ENCODE measurements around the gene CD244.
"Not testable (repeated sequence)": the region's sequence is repeated elsewhere in the genome, so short reads cannot be mapped to it uniquely, and the experiment has no call there.

The CD244 gene, protein sequence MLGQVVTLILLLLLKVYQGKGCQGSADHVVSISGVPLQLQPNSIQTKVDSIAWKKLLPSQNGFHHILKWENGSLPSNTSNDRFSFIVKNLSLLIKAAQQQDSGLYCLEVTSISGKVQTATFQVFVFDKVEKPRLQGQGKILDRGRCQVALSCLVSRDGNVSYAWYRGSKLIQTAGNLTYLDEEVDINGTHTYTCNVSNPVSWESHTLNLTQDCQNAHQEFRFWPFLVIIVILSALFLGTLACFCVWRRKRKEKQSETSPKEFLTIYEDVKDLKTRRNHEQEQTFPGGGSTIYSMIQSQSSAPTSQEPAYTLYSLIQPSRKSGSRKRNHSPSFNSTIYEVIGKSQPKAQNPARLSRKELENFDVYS

DNA sequence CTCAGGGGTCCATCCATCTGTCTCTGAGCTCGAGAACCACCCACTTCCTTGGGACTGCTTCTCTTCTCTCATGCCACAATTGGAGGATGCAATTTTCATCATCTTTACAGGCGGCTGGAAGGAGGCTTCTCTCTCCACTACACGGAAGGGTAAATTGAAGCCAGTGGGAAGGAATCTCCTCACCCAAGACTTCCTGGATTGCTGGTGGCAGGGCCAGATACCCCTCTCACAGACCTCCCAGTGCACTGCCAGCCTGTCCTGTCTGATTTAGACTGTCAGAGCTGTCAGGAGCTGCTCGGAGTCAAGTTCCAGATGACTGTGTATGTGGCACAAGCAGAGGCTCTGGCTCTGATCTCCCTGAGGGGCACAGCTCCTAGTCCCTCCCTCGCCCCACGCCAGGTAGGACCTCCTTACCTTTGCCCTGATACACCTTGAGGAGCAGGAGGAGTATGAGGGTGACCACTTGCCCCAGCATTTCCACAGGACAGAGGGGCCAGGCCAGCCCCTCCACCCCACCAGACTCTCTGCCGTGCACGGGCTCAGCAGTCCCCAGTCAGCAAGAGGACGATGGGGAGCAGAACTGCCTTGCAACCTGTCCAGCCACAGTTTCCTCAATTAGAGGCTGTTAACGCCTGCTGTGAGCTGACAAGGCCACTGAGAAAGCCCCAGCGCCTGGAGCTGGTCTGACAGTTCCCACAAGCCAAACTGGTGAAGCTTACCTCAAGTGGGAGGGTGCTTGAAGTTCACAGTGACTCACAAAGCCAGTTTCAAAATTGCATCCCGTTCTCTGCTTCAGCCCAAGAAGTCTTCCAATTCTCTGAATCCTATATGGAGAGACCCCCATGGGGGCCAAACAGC lies at the start of gene CD244:
Gene CD244 (minus strand): TSS at position 685 of the 858 bp plus-strand sequence. CDS start 210 bp downstream, at position 475.
- in situ Hi-C loops (cut with HindIII; ENCODE audit: low sequenced_read_pairs), result no loop called here

DNA sequence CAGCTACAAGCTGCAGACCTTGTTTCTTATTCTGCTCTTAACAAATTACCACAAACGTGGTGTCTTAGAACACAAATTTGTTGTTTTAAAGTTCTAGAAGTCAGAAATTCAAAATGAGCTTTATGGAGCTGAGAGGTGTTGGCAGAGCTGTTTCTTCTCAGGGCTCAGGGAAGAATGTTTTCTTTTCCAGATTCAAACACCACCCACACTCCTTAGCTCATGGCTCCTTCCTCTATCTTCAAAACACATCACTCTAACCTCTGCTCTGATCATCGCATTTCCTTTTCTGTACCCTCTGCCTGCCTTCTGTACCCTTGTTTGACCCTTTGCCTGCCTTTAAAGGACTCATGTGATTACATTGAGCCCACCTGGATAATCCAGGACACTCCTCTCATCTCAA lies 49.2 kb upstream of the CD244 start:
- in situ Hi-C loops (cut with HindIII; ENCODE audit: low sequenced_read_pairs), result no loop called here

DNA sequence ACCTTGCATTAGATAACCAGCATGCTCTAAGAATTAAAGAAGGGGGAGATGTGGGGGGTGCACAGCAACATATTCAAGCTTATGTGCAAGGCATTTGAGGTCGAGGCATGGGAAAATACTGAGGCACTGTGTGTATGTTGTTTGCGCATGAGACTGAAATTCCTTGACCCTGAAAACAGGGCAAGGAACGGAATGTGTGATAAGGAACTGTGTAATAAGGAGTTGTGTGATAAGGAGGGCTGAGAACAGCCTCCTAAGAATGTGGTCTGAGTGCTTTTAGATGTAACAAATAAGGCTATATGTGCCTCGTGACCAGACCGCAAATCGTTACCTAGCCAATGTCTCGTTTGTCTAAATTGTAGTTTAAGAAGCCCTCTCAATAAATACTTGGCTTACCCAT lies 48.8 kb upstream of the CD244 start:
- in situ Hi-C loops (cut with HindIII; ENCODE audit: low sequenced_read_pairs), result no loop called here

DNA sequence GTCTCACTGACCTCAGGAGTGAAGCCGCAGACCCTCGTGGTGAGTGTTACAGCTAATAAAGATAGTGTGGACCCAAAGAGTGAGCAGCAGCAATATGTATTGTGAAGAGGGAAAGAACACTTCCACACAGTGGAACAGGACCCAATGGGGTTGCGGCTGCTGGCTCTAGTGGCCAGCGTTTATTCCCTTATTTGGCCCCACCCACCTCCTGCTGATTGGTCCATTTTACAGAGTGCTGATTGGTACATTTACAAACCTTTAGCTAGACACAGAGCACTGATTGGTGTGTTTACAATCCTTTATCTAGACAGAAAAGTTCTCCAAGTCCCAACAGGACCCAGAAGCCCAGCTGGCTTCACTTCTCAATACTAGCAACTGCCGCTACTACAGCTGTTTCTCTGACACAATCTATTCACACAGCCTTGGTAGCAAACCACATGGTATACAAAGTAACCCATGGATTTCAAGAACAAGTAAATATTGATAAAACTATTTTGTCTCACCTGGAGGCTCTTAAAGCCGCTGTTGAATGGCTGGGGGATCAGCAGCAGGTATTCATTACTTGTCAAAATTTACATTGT lies 47.6 kb upstream of the CD244 start:
- in situ Hi-C loops (cut with HindIII; ENCODE audit: low sequenced_read_pairs), result no loop called here

DNA sequence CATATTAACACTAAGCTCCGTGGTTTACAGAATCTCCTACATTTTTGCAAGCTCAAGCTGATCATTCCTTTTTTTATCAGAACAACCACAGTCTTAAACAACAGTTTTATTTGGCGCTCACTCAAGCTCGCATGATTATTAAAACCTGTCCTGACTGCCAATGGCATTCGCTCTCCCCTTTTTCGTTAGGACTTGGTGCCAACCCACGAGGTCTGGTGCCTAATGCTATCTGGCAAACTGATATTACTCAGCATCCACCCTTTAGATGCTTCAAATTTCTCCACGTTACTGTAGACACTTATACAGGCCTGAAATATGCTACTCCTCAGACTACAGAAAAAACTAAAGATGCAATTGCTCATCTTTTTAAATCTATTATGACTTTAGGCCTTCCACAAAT lies 45.3 kb upstream of the CD244 start:
- in situ Hi-C loops (cut with HindIII; ENCODE audit: low sequenced_read_pairs), result no loop called here

DNA sequence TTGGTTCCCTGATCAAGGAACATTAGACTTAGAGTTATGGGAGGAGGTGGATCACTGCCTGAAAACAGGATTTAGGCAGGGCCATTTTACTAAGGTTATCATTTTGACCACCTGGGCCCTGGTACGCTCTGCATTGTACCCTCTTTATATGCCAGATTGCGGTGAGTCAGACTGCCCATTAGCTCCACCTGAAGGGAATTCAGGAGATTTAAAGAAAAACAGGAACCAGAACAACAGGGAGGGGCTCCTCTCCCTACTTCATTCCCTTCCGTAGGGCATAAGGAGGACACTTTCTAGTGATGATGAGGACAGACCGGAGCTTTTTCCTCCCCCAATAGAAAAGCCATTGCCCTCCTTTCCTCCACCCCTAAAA lies 42.9 kb upstream of the CD244 start:
- in situ Hi-C loops (cut with HindIII; ENCODE audit: low sequenced_read_pairs), result no loop called here

DNA sequence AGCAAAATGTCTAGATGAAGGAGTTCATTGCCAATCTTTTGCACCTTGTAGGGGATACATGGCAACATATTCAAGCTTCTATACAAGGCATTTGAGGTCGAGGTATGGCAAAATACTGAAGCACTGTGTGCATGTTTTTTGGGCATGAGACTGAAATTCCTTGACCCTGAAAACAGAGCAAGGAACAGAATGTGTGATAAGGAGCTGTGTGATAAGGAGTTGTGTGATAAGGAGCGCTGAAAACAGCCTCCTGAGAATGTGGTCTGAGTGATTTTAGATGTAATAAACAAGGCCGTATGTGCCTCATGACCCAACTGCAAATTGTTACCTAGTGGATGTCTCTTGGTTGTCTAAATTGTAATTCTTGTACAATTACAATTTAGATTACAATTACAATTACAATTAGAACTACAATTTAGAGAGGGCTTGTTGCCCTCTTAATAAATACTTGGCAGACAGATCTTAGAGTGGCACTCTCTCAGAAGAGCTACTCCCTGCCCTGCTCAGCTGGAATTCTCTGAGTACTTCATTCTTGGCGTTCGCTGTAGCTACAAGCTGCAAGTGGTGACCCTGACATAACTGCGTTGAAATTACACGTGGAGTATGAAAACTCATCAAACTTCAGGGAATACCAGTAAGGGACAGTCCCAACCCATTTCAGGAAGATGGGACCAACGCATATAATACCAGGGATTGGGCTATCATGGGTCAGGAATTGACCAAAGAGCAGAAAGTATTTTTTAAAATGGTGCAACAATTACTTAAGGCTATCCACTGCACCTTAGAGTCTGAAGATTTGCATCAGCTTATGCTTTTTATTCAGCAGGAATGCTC lies 42.3 kb upstream of the CD244 start:
- in situ Hi-C loops (cut with HindIII; ENCODE audit: low sequenced_read_pairs), result no loop called here

DNA sequence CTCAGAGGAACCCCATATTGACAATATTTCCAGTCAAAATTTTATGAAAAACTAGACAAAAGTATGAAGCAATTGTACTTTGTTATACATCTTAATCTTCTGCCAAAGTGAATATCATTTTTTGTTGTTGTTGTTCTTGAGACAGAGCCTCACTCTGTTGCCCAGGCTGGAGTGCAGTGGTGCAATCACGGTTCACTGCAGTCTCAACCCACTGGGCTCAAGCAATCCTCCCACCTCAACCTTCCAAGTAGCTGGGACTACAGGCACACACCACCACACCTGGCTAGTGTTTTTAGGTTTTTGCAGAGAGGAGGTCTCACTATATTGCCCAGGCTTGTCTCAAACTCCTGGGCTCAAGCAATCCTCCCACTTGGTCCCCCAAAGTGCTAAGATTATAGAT lies 39.6 kb upstream of the CD244 start:
- in situ Hi-C loops (cut with HindIII; ENCODE audit: low sequenced_read_pairs), result not testable (repeated sequence)

DNA sequence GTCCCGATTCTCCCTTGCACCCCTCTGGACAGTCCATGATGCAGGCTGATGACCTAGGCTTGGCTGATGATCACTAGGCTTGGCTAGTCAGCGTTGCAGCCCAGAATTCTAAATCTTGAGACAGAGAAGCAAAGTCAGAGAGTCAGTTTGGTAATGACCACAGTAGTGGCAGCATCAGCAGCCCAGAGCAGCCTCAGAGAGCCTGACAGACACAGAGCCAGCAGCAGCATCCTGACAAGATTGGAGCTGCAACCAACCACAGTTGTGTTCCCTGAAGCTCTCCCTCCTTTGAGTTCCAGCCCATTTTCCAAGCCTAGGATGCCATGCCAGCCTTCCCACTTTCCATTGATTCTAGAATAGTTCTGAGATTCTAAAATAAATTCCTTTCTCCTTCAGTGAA lies 39.1 kb upstream of the CD244 start:
- in situ Hi-C loops (cut with HindIII; ENCODE audit: low sequenced_read_pairs), result no loop called here

DNA sequence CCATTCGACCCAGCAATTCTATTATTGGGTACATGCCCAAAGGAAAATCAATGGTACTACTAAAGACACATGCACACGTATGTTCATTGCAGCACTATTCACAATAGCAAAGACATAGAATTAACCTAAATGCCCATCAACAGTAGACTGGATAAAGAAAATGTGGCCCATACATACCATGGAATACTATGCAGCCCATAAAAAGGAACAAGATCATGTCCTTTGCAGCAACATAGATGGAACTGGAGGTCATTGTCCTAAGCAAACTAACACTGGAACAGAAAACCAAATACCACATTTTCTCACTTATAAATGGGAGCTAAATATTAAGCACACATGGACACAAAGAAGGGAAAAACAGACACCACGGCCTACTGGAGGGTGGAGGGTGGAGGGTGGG lies 38.0 kb upstream of the CD244 start:
- in situ Hi-C loops (cut with HindIII; ENCODE audit: low sequenced_read_pairs), result not testable (repeated sequence)

DNA sequence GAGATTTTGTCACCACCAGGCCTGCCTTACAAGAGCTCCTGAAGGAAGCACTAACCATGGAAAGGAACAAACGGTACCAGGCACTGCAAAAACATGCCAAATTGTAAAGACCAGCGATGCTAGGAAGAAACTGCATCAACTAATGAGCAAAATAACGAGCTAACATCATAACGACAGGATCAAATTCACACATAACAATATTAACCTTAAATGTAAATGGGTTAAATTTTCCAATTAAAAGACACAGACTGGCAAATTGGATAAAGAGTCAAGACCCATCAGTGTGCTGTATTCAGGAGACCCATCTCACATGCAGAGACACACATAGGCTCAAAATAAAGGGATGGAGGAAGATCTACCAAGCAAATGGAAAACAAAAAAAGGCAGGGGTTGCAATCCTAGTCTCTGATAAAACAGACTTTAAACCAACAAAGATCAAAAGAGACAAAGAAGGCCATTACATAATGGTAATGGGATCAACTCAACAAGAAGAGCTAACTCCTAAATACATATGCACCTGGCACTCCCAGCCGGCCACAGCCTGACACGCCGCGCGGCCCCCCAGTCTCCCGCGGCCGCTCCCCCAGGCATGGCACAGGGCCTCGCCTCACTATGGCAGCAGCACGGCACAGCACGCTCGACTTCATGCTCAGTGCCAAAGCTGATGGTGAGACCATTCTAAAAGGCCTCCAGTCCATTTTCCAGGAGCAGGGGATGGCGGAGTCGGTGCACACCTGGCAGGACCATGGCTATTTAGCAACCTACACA lies 31.9 kb upstream of the CD244 start:
- in situ Hi-C loops (cut with HindIII; ENCODE audit: low sequenced_read_pairs), result not testable (repeated sequence)

DNA sequence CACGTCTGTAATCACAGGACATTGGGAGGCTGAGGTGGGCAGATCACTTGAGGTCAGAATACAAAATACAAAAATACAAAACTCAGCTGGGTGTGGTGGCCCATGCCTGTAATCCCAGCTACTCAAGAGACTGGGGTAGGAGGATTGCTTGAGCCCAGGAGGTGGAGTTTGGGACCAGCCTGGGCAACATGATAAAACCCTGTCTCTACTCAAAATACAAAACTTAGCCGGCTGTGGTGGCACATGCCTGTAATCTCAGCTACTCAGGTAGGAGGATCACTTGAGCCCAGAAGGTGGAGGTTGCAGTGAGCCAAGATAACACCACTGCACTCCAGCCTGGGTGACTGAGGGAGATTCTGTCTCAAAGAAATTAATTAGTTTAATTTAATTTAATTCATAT lies 28.8 kb upstream of the CD244 start:
- in situ Hi-C loops (cut with HindIII; ENCODE audit: low sequenced_read_pairs), result no loop called here

DNA sequence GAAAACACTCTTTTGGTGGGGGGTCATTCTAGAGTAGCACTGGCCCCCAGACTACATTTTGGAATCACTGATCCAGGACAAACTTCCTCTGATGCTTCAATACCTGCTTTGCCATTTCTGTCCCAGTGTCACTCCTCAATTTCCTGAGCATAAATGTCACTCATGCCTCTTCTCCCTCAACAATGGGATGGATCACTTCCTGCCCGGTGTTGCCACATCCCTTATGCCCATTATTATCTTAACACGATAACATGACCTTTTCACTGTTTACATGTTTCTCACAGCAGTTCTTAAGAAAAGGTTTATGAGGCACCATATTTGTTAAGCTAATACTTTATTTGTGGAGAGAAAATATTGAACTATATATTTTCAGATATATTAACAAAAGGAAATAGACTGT lies 26.2 kb upstream of the CD244 start:
- in situ Hi-C loops (cut with HindIII; ENCODE audit: low sequenced_read_pairs), result no loop called here

DNA sequence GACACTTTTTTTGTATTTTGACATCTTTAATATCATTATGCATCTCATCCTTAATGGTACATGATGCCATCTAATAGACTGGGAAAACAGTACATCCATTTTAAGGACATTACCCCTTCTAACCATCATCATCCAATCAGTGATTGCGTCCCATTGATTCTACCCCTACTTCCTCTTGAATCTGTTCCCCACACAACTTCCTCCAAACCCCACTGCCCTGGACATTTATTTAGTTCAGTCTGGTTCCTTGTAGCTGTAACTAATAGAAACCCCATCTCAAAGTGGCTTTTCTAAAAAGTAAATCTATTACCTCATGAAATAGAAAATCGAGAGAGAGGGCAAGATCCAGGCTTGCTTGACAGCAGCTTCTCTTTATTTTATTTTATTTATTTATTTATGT lies 24.4 kb upstream of the CD244 start:
- in situ Hi-C loops (cut with HindIII; ENCODE audit: low sequenced_read_pairs), result no loop called here

DNA sequence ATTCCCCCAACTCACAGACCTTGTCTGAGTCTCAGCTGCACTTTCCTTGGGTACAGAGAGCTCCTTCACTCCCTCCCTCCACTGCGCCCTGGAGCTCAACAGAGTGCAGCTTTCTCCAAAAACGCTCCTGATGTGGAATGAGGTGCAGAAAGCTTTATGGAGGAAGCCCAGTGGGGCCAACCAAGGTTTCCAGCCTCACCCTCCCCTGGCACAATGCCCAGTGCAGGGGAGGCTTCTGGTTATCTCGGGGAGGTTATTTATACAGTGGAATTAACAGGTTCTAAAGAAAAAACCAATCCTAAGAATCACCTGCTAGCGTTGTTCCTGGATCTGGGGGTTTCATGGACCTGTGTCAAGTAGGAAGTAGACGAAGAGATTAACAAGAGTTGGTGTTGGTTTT lies 22.4 kb upstream of the CD244 start, which contains the start of gene ITLN1:
Gene ITLN1 (minus strand): TSS at position 139 of the 400 bp plus-strand sequence. CDS start 303 bp downstream, outside the sequence.
- in situ Hi-C loops (cut with HindIII; ENCODE audit: low sequenced_read_pairs), result no loop called here

DNA sequence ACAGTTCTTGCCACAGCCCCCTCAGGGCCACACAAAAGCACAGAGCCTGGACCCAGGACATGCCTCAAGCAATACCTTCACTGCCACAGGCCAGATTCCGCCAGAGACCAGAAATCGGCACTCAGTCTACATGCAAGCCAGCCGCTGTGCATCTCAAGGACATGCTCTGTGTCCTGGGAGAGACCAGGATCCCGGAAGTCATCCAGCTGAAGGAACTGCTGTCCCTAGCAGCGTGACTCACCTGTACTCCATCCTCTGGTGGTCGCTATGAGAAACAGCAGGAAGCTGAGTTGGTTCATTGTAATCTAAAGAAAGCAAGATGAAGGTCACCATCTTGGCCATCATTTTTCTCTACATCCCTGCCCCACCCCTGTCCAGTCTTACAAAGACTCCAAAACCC lies 21.9 kb upstream of the CD244 start:
- in situ Hi-C loops (cut with HindIII; ENCODE audit: low sequenced_read_pairs), result no loop called here

DNA sequence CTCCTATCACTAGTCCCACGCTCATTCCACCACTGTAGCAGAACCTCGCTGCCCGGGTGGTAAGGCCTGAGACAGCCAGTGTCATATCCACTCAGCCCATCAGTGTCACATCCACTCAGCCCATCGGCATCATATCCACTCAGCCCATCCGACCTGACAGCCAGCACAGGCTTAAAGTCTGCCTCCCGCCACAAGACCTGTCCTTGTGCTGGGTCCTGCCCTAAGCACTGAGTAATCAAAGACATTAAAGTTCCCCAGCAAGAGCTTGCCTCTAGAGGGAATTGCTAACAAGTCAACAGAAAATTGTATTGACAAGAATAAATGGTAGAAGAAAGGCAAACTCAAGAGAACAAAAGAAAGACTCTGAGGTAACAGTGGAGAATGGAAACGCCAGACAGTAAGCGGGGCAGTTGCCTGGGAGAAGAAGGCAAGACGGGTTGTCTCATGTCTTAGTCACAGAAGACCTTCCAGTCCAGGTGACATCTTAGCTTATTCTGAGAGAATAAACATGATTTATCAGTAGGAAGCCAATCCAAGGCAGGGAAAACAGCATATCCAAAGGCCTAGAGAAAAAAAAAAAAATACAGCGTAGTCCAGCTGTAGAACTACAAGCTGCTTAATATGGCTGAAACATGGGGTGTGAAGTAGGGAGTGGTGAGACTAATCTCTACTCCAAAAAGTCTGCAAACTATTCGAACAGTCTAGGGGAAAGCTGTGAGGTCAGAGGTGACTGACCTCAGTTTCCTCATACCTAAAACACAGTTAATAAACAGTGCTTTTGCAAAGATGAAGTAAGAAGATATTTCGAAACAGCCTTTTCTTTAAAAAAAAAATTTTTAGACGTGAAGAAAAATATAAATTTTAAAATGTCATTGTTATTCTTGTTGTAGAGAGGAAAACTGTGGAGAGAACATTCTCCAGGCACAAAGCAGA lies 21.2 kb upstream of the CD244 start:
- in situ Hi-C loops (cut with HindIII; ENCODE audit: low sequenced_read_pairs), result no loop called here

DNA sequence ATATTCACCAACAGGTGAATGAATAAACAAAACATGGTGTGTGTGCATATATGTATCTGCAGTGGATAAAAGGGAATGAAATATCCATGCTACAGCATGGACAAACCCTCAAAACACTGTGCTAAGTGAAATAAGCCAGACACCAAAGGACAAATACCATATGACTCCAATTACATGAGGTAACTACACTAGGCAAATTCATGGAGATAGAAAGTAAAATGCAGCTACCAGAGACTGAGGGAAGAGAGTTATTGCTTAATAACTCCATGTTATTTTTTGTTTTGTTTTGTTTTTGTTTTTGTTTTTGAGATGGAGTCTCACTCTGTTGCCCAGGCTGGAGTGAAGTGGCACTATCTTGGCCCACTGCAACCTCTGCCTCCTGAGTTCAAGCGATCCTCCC lies 19.9 kb upstream of the CD244 start:
- in situ Hi-C loops (cut with HindIII; ENCODE audit: low sequenced_read_pairs), result no loop called here

DNA sequence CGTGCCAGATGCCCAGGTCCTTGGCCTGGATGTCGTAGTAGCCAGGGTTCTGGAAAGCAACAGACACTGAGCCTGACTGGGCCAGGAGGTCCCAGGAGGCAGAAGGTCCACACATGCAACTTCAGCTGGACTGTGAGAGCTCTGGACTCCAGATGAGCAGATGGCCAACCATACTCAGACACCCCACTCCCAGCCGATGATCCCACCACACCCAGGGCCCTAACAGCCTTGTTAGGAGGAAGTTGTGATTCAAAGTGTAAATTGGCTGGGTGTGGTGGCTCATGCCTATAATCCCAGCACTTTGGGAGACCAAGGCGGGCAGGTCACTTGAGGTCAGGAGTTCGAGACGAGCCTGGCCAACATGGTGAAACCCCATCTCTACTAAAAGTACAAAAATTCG lies 18.6 kb upstream of the CD244 start:
- in situ Hi-C loops (cut with HindIII; ENCODE audit: low sequenced_read_pairs), result not testable (repeated sequence)
